Endothelial cell (in vitro differentiated cells): ENCODE results near the gene ERBIN. TPM values are rescaled to one million over a fixed set of nuclear protein-coding genes. Genes with fewer than 3 reads are reported as not detected.

Experiments
- DNase-seq: peaks from one replicate; pipeline ENCODE4 v3.0.0; 2021; ENCODE audit warnings: low spot score
- H3K27ac Mint-ChIP-seq: one replicate; pipeline ENCODE4 v1.8.0; 2021; ENCODE audit warnings: mixed read lengths, inconsistent platforms; ENCODE audit not compliant: unreplicated experiment
- H3K27me3 Mint-ChIP-seq: one replicate; pipeline ENCODE4 v1.8.0; 2021; ENCODE audit warnings: mild to moderate bottlenecking, moderate library complexity, mixed read lengths, inconsistent platforms; ENCODE audit not compliant: unreplicated experiment
- H3K36me3 Mint-ChIP-seq: one replicate; pipeline ENCODE4 v1.8.0; 2021; ENCODE audit warnings: mild to moderate bottlenecking, low read depth, mixed read lengths, inconsistent platforms; ENCODE audit not compliant: unreplicated experiment
- H3K4me1 Mint-ChIP-seq: one replicate; pipeline ENCODE4 v1.8.0; 2021; ENCODE audit warnings: mild to moderate bottlenecking, mixed read lengths, inconsistent platforms; ENCODE audit not compliant: unreplicated experiment
- H3K4me3 Mint-ChIP-seq: one replicate; pipeline ENCODE4 v1.8.0; 2021; ENCODE audit warnings: mild to moderate bottlenecking, mixed read lengths, inconsistent platforms; ENCODE audit not compliant: unreplicated experiment
- H3K9me3 Mint-ChIP-seq: one replicate; pipeline ENCODE4 v1.8.0; 2021; ENCODE audit warnings: mixed read lengths, inconsistent platforms; ENCODE audit not compliant: unreplicated experiment
- total RNA-seq: library from RNA; stranded (reverse); fragmentation: NEBNext Ultra II Directional; extraction: Animal tissue kit (Norgen Biotek cat#: 25700); gene quantifications from one replicate; pipeline ENCODE4 v1.2.1, GENCODE V29; 2021; ENCODE audit not compliant: unreplicated experiment
- TF ChIP-seq, protein P1 (sequence below): fragments of 200-600 bp; sonication (generic); IDR thresholded peaks from one replicate; pipeline ENCODE4 v1.5.0; 2021; ENCODE audit warnings: antibody characterized with exemption; ENCODE audit not compliant: unreplicated experiment

The ERBIN gene
- total RNA-seq, 1 donor from 2014 or later, result 93.3 TPM

DNA sequence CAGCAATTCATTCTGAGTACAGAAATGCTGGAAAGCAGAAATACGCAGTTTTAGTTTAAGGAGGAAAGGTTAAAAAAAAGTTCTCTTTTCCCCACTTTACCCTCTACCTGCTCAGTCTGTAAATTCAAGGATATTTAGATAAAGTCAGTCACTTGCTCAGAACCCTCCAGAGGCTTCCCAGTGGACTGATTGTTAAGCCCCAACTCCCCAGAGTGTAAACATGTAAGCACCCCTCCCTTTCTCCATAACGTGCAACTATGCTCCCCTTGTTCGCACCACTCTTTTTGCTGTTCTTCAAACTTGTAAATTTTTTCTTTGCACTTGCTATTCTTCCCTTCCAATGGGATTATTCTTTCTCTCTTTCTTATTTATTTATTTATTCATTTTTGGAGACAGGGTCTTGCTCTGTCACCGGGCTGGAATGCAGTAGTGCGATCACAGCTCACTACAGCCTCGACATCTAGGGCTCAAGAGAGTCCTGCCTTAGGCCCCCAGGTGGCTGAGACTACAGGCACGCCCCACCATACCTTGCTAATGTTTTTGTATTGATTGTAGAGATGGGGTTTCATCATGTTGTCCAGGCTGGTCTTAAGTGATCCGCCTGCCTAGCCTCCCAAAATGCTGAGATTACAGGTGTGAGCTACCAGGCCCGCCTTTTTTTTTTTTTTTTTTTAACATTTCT lies 32.5 kb upstream of the ERBIN start:
- TF ChIP-seq, protein P1, sequence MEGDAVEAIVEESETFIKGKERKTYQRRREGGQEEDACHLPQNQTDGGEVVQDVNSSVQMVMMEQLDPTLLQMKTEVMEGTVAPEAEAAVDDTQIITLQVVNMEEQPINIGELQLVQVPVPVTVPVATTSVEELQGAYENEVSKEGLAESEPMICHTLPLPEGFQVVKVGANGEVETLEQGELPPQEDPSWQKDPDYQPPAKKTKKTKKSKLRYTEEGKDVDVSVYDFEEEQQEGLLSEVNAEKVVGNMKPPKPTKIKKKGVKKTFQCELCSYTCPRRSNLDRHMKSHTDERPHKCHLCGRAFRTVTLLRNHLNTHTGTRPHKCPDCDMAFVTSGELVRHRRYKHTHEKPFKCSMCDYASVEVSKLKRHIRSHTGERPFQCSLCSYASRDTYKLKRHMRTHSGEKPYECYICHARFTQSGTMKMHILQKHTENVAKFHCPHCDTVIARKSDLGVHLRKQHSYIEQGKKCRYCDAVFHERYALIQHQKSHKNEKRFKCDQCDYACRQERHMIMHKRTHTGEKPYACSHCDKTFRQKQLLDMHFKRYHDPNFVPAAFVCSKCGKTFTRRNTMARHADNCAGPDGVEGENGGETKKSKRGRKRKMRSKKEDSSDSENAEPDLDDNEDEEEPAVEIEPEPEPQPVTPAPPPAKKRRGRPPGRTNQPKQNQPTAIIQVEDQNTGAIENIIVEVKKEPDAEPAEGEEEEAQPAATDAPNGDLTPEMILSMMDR, result no peak
- no peaks in the 10 kb centered on the region for H3K4me1 Mint-ChIP-seq
- no peaks in the 10 kb centered on the region for H3K27me3 Mint-ChIP-seq
- no peak overlapping the region for H3K4me3 Mint-ChIP-seq
- DNase-seq, result no peak
- H3K27ac Mint-ChIP-seq, result no peak overlapping the region
- no peaks in the 10 kb centered on the region for H3K36me3 Mint-ChIP-seq
- H3K9me3 Mint-ChIP-seq, result no peaks in the 10 kb centered on the region

DNA sequence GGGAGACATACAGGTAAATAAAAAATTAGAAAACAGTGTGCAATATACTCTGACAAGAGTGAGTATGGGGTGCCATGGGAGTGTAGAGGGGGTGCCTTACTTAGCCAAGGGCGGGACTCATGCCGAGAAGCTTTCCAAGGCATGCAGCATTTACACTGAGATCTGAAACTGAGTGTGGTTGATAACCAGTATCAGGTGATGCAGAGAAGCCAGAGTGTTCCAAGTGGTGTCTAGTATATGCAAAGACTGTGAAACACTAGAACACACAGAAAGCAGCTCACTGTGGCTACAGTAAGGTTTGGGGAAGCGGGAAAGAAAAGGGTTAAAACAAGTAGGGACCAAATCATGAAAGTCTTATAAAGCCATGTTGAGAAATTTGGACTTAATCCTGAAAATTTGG lies 30.5 kb upstream of the ERBIN start:
- no peak overlapping the region for H3K4me3 Mint-ChIP-seq
- TF ChIP-seq, protein P1, result no peak

DNA sequence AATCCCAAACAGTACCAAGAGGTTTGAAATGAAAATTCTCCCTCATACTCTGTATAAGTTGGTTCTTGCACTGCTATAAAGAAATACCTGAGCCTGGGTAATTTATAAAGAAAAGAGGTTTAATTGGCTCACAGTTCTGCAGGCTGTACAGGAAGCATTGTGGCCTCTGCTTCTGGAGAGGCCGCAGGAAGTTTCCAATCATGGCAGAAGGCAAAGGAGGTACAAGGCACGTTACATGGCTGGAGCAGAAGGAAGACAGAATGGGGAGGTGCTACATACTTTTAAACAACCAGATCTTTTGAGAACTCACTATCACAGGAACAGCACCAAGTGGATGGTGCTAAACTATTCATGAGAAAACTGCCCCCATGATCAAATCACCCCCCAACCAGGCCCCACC lies 25.6 kb upstream of the ERBIN start:
- peaks cover 10% of the 10 kb centered on the region for H3K4me1 Mint-ChIP-seq
- TF ChIP-seq, protein P1, result no peak
- H3K27ac Mint-ChIP-seq, result no peak overlapping the region
- no peaks in the 10 kb centered on the region for H3K9me3 Mint-ChIP-seq
- peaks cover 4% of the 10 kb centered on the region for H3K27me3 Mint-ChIP-seq
- no peak for DNase-seq
- no peaks in the 10 kb centered on the region for H3K36me3 Mint-ChIP-seq
- H3K4me3 Mint-ChIP-seq, result no peak overlapping the region

More for the DNA sequence above, 30.5 kb upstream of the ERBIN start:
- Mint-ChIP-seq H3K4me1 (peaks cover 10% of the 10 kb centered on the region), H3K9me3 (no peaks in the 10 kb centered on the region), H3K27me3 (peaks cover 4% of the 10 kb centered on the region), H3K36me3 (no peaks in the 10 kb centered on the region), H3K27ac (no peak overlapping the region)
- DNase-seq, result no peak

DNA sequence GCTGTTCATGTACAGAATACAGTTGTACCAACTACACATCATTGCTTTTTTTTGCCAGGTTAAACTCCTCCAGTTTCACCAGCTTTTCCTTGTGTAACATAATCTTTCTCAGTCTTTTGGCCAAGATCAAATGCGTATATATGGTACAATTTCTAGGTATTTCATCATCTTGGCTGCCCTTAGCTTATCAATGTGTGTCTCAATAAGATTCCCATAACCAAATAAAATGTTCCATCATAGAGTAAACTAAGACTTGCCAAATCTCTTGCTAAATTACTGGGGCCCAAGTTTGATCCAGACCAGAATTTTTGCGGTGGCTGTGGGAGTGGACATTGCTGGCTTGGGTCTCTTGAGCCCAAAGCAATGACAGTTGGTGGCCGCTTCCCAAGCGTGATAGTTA lies 24.3 kb upstream of the ERBIN start:
- Mint-ChIP-seq H3K9me3 (no peaks in the 10 kb centered on the region), H3K4me1 (peaks cover 10% of the 10 kb centered on the region), H3K4me3 (no peak overlapping the region), H3K36me3 (no peaks in the 10 kb centered on the region), H3K27ac (no peak overlapping the region), H3K27me3 (peaks cover 4% of the 10 kb centered on the region)
- TF ChIP-seq, protein P1, result no peak
- DNase-seq, result no peak

DNA sequence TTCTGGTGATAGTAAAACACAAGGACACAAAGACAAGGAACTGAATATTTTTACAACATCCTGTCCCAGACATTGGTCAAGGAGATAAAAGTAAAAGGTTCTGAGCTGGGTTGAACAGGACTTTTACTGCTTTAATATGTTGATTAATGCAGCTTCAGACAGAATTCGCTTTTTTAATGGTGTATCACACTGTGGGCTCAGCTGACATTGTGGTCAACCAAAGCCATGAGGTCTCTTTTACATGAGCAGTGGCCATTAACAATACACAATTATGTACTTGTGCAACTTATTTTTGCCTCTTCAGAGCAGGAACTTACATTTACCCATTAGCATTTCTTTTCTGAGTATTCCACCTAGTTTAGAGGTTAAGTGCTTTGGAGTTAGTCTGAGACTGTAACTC lies 22.8 kb upstream of the ERBIN start:
- H3K4me3 Mint-ChIP-seq, result no peak overlapping the region
- peaks cover 10% of the 10 kb centered on the region for H3K4me1 Mint-ChIP-seq
- TF ChIP-seq, protein P1, result no peak
- H3K27ac Mint-ChIP-seq, result no peak overlapping the region
- no peak for DNase-seq
- H3K27me3 Mint-ChIP-seq, result peaks cover 4% of the 10 kb centered on the region
- H3K9me3 Mint-ChIP-seq, result no peaks in the 10 kb centered on the region
- H3K36me3 Mint-ChIP-seq, result no peaks in the 10 kb centered on the region
